Measurements from ENCODE around the gene MEGF11. TPM values are rescaled to one million over a fixed set of nuclear protein-coding genes. Genes with fewer than 3 reads are reported as not detected.
"Not testable (repeated sequence)": the region's sequence is repeated elsewhere in the genome, so short reads cannot be mapped to it uniquely, and the experiment has no call there.

Gene MEGF11
- total RNA-seq, 1 experiment from 2014 or later = 1.2 TPM

DNA sequence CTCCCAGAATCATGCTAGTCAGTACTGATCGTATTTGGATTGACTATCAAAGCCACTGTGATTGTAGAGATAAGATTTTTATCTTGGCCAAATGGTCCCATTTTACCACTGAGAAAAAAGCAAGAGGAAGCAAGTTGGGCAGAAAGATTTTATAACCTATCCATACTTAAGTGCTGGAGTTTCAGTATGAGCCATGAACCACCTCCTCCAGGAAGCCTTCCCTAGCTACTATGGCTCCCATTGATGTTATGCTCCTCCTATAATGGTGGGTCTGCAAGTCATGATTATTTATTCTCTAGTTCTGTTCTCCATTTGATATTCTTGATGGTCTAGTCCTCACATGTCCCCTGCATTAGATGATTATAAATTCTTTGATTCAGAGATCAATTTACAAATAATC lies 6.6 kb downstream of the MEGF11 start:
- Histone ChIP-seq H3K23ac (ENCODE audit: insufficient read length, low read depth, low read length) (no peak overlapping the region), H3K56ac (ENCODE audit: insufficient read length, low read depth, low read length) (no peak overlapping the region)
- WGBS (ENCODE audit: extremely low coverage, insufficient read length, low lambda C conversion rate) = no CpG with 5 or more reads among the region's 1 CpG

DNA sequence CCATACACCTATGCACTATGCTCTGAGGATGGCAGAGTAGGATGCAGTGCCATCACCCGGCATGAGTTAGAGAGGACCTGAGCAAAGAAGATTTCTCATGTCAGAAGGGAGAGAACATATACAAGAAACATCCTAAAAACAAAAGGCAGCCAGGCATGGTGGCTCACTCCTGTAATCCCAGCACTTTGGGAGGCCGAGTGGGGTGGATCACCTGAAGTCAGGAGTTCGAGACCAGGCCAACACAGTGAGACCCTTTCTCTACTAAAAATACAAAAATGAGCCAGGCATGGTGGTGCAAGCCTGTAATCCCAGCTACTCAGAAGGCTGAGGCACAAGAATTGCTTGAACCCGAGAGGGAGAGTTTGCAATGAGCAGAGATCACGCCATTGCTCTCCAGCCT lies 7.7 kb downstream of the MEGF11 start:
- H3K23ac ChIP-seq (ENCODE audit: insufficient read length, low read depth, low read length); H3K9me3 ChIP-seq (ENCODE audit: control insufficient read depth, low read depth, low read length); H3K27ac Mint-ChIP-seq; H2BK15ac ChIP-seq (ENCODE audit: low read depth, low read length); H3K36me3 Mint-ChIP-seq (ENCODE audit: insufficient read depth in 1 of 3, low read depth in 3 of 3); H3K4me2 ChIP-seq (ENCODE audit: insufficient read depth, insufficient read length, low read length); H3K79me2 ChIP-seq (ENCODE audit: insufficient read depth, low read length); H3K56ac ChIP-seq (ENCODE audit: insufficient read length, low read depth, low read length); H3K27ac ChIP-seq (ENCODE audit: insufficient read length, low read depth, low read length); H2BK120ac ChIP-seq (ENCODE audit: low read depth, low read length, poor library complexity, severe bottlenecking); H4K8ac ChIP-seq (replicated peaks; ENCODE audit: insufficient read length, low read depth, low read length); H3K9me3 Mint-ChIP-seq; H3K27me3 ChIP-seq (ENCODE audit: insufficient read depth, low read length); DNase-seq; H2AFZ ChIP-seq (ENCODE audit: low read length); H2BK12ac ChIP-seq (ENCODE audit: insufficient read length, low read depth, low read length); H4K5ac ChIP-seq (ENCODE audit: insufficient read length, low read depth, low read length); H3K18ac ChIP-seq (ENCODE audit: insufficient read length, low read depth, low read length); H3K79me1 ChIP-seq (ENCODE audit: insufficient read depth, low read depth, low read length, poor library complexity, severe bottlenecking); H4K20me1 ChIP-seq (ENCODE audit: control insufficient read depth, insufficient read depth, insufficient read length); H2AK5ac ChIP-seq (ENCODE audit: insufficient read length, low read length); H3K23me2 ChIP-seq (ENCODE audit: insufficient read length, low read depth, low read length, poor library complexity, severe bottlenecking); H3T11ph ChIP-seq (ENCODE audit: low read length); H2BK5ac ChIP-seq (ENCODE audit: insufficient read length, low read length); H3K14ac ChIP-seq (ENCODE audit: insufficient read depth, low read length); H3K4me3 Mint-ChIP-seq; H2BK20ac ChIP-seq (ENCODE audit: low read depth, low read length, poor library complexity, severe bottlenecking); H3K4ac ChIP-seq (ENCODE audit: low read depth, low read length); H3K4me1 ChIP-seq (ENCODE audit: insufficient read depth, low read length); H4K91ac ChIP-seq (ENCODE audit: insufficient read length, low read depth, low read length); H3K9ac ChIP-seq (ENCODE audit: extremely low read depth, insufficient read length, low read length): not testable (repeated sequence)
- WGBS (ENCODE audit: extremely low coverage, insufficient read length, low lambda C conversion rate) = no CpG with 5 or more reads among the region's 5 CpGs
- Mint-ChIP-seq H3K4me1 (peaks cover 23 to 32% of the 10 kb centered on the region in 2 experiments), H3K27me3 (ENCODE audit: low read depth) (peaks cover 35% of the 10 kb centered on the region)

More for the DNA sequence above, 6.6 kb downstream of the MEGF11 start:
- Histone ChIP-seq H3K79me2 (ENCODE audit: insufficient read depth, low read length) (no peaks in the 10 kb centered on the region), H3T11ph (ENCODE audit: low read length) (no peak overlapping the region), H2AFZ (ENCODE audit: low read length) (no peak overlapping the region), H2BK5ac (ENCODE audit: insufficient read length, low read length) (no peak overlapping the region), H2BK12ac (ENCODE audit: insufficient read length, low read depth, low read length) (no peak overlapping the region), H3K4me2 (ENCODE audit: insufficient read depth, insufficient read length, low read length) (no peak overlapping the region), H4K8ac (replicated peaks; ENCODE audit: insufficient read length, low read depth, low read length) (no peak overlapping the region), H2AK5ac (ENCODE audit: insufficient read length, low read length) (no peak overlapping the region), H3K18ac (ENCODE audit: insufficient read length, low read depth, low read length) (no peak overlapping the region), H2BK120ac (ENCODE audit: low read depth, low read length, poor library complexity, severe bottlenecking) (no peak overlapping the region), H3K14ac (ENCODE audit: insufficient read depth, low read length) (no peak overlapping the region), H4K5ac (ENCODE audit: insufficient read length, low read depth, low read length) (no peak overlapping the region), H3K27me3 (ENCODE audit: insufficient read depth, low read length) (peaks cover 14% of the 10 kb centered on the region; the same call in 1 of the 2 replicates), H4K91ac (ENCODE audit: insufficient read length, low read depth, low read length) (no peak overlapping the region), H3K9ac (ENCODE audit: extremely low read depth, insufficient read length, low read length) (no peak overlapping the region), H3K4me1 (ENCODE audit: insufficient read depth, low read length) (no peaks in the 10 kb centered on the region), H3K23me2 (ENCODE audit: insufficient read length, low read depth, low read length, poor library complexity, severe bottlenecking) (no peaks in the 10 kb centered on the region), H2BK20ac (ENCODE audit: low read depth, low read length, poor library complexity, severe bottlenecking) (no peak overlapping the region), H3K9me3 (ENCODE audit: control insufficient read depth, low read depth, low read length) (no peaks in the 10 kb centered on the region), H4K20me1 (ENCODE audit: control insufficient read depth, insufficient read depth, insufficient read length) (no peaks in the 10 kb centered on the region), H3K4ac (ENCODE audit: low read depth, low read length) (no peak overlapping the region), H3K27ac (ENCODE audit: insufficient read length, low read depth, low read length) (no peak overlapping the region), H3K79me1 (ENCODE audit: insufficient read depth, low read depth, low read length, poor library complexity, severe bottlenecking) (no peaks in the 10 kb centered on the region), H2BK15ac (ENCODE audit: low read depth, low read length) (no peak overlapping the region)
- H3K27me3 Mint-ChIP-seq (ENCODE audit: low read depth) = peaks cover 46% of the 10 kb centered on the region
- H3K4me1 Mint-ChIP-seq = peaks cover 28 to 32% of the 10 kb centered on the region in 2 experiments
- DNase-seq = no peak
- no peak overlapping the region for H3K27ac Mint-ChIP-seq
- TF ChIP-seq CTCF (conservative IDR thresholded peaks at IDR 0.05) = no peak
- no peak overlapping the region for H3K4me3 Mint-ChIP-seq
- H3K36me3 Mint-ChIP-seq (ENCODE audit: insufficient read depth in 1 of 3, low read depth in 3 of 3) = no peaks in the 10 kb centered on the region
- H3K9me3 Mint-ChIP-seq = no peaks in the 10 kb centered on the region
